Amniotic stem cell (primary cell): ENCODE measurements around the gene DOCK4.
"Not testable (repeated sequence)": the region's sequence is repeated elsewhere in the genome, so short reads cannot be mapped to it uniquely, and the experiment has no call there.

Source experiments
- DNase-seq: peaks from one replicate; lab custom pipeline; 2025; lab: John Stamatoyannopoulos, UW

Gene DOCK4

DNA sequence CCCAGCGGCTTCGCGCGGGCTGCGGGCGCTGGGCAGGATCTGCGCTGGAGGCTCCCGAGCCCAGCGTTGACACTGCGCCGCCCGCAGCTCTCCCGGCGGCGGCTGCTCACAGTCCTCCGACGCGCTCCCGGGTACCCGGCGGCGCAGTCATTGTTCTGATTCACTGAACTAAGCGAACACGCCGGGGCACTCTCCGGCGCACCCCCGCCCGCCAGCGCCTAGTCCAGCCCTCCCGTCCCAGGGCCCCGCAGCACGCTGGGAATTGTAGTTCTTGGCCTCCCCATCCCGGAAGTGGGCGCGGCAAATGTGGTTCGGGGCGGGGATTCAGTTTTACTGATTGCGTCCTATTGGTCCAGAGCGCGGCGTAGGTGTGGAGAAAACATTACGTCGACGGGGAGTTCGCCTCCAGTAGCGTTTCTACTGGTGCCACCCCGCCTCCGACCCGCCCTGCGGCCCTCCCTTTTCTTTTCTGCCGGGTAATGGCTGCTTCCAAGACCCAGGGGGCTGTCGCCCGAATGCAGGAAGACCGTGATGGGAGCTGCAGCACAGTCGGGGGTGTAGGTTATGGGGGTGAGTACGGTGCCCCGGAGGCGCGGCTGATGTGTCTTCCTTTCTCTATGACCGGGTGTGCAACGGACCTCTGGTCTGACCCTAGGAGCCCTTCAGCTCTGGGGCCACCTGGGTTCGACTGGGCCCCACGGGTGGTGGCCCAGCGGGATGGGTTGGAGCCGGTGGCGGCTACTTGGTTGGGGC, at the start of gene DOCK4, which contains the start of gene ZNF277:
Gene DOCK4, minus strand, starts transcription at position 162 of the 753 bp plus-strand sequence. CDS start 261 bp downstream, outside the sequence.
Gene ZNF277, plus strand, starts transcription at position 458 of the 753 bp plus-strand sequence. Its CDS starts 22 bp downstream, at position 480.
- peak; percentile 99 for DNase-seq

DNA sequence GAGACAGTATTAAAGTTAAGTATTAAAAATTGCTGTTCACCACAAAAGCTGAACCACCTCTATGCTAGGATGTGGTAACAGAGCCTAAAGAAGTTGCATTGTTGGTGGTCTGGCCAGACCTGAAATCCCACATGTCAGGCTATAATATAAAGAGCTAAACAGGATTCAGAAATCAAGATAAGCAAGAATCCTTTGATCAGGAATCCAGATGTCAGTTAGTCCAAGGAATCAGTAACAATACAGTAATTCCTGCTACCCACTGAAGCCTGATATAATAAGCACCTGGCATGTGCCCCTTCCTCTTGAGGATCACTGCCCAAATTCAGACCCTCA, 49.2 kb upstream of the DOCK4 start:
- DNase-seq = no peak

- DNase-seq = no peak
Observed at GRCh38 chr7:112254709-112255387, 48.6 kb upstream of the DOCK4 start.

DNA sequence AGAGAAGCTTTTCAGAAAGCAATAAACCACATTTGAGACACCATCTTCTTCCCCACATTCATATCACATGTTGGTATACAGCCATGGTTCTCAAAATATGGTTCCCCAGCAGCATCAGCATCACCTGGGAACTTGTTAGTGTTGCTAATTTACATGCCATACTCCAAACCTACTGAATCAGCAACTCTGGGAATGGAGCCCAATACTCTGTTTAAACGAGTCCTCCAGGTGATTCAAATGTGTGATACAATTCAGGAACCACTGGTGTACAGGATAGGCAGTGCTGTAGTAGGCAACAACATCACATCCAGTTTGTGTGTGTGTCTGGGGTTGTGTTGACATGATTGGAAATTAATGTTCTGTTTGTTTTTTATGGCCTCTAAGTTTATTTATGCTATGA, 48.0 kb upstream of the DOCK4 start:
- no peak for DNase-seq

- DNase-seq = no peak
Observed at GRCh38 chr7:112252691-112253090, 46.5 kb upstream of the DOCK4 start.

GRCh38 chr7:112252141-112252540, 45.9 kb upstream of the DOCK4 start:
- no peak for DNase-seq

DNA sequence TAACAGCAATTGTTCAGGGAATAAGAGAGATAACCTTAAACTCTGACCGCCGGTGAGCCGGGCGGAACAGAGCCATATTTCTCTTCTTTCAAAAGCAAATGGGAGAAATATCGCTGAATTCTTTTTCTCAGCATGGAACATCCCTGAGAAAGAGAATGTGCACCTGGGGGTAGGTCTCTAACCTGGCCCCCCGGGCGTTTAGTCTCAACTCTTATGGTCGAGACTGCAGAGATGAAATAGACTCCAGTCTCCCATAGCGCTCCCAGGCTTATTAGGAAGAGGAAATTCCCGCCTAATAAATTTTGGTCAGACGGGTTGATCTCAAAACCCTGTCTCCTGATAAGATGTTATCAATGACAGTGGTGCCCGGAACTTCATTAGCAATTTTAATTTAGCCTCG, 43.8 kb upstream of the DOCK4 start:
- DNase-seq = not testable (repeated sequence)

DNA sequence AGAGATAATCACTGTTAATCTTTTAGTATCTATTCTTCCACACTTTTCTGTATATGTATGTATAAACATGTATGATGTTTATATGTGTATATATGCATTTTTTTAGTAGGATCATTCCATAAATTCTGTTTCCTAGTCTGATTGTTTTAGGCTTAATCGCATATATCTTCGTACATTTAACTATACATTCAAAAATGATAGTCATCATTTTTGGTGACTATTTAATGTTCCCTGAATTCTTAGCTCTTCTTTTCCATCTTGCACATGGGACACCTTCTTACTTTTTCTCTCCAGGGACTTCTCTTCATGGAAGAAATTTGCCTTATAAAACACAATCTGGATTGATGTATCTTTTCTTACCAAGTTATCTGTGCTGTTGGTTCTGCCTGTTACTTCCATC, 42.4 kb upstream of the DOCK4 start:
- DNase-seq = no peak

DNA sequence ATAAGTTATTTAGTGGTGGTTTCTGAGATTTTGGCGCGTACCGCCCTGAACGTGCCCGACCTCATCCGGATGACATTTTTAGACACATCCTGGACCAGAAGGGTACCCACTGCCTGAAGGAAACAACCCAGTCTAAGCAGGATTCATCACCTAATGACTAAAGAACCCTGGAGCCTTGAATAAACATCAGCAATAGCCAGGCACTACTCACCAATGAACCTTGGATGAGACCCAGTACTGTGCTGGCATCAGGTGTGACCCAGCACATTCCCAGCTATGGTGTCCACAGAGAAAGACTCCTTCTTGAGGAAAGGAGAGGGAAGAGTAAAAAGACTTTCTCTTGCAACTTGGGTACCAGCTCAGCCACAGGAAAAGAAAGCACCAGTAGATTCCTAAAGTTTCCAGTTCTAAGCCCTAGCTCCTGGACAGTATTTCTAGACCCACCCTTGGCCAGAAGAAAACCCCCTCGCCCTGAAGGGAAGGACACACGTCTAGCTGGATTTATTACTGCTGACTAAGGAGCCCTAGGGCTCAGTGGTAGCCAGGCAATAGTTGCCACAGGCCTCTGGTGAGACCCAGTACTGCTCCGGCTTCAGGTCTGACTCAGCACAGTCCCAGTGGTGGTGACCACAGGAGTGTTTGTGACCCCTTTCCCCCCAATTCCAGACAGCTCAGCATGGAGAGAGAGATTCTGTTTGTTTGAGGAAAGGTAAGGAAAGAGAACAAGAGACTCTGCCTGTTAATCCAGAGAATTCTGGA, 32.8 kb upstream of the DOCK4 start:
- DNase-seq = no peak

DNA sequence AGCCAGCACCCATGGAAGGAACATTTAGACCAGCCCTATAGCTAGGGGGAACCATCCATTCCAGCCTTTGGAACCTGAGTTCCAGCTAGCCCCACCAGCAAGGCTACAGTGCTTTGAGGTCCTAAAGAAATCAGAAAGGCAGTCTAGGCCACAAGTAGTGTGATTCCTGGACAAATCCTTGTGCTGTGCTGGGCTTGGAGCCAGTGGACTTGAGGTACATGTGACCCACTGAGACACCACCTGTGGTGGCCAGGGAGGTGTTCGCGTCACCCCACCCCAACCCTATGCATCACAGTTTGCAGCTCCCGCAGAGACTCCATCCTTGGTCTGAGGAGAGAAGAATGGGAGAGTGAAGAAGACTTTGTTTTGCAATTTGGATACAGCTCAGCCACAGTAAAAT, 32.1 kb upstream of the DOCK4 start:
- no peak for DNase-seq

- DNase-seq = no peak
Observed at GRCh38 chr7:112236597-112236996, 30.4 kb upstream of the DOCK4 start.

DNA sequence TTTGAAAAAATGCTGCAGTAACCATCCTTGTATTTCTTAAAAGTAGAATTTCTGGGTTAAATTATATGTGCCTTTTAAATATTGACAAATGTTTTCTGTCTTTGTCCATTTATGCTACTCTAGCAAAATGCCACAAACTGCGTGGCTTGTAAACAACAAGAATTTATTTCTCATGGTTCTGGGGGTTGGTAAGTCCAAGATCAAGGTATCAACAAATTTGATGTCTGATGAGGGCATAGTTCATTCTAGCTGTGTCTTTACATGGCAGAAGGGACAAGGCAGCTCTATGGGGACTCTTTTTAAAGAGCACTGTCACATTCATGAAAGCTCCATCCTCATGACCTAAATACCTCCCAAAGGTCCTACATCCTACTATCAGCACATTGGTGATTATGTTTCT, 27.9 kb upstream of the DOCK4 start:
- no peak for DNase-seq

DNA sequence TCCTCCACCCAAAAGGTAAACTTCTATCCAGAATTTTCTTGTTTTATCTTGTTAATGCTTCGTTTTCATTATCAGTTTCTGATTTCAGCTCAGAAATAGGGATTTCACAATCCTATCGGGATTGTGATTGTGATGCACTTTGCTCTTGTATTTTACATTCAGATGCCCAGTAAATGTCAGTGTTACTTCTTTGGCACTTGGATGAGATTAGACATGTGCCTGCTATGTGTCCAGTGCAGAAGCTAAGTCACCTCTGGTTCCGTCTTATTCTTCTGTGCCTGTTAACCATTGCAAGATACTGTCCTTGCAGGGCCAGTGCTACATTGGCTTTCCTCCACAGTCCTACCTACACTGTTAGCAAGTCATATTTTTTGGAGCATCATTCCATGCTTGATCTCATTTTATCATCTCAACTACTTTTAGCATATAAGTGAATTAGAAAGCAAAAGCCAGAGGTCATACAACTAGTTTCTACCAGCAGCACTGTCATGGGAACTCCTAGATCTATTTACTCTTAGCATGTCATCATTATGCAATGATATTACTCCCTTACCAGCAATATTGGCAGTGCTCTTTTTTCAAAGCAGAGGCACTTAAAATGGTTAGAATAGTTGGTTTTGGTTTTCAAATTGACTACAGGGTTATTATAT, 27.0 kb upstream of the DOCK4 start:
- DNase-seq = no peak

DNA sequence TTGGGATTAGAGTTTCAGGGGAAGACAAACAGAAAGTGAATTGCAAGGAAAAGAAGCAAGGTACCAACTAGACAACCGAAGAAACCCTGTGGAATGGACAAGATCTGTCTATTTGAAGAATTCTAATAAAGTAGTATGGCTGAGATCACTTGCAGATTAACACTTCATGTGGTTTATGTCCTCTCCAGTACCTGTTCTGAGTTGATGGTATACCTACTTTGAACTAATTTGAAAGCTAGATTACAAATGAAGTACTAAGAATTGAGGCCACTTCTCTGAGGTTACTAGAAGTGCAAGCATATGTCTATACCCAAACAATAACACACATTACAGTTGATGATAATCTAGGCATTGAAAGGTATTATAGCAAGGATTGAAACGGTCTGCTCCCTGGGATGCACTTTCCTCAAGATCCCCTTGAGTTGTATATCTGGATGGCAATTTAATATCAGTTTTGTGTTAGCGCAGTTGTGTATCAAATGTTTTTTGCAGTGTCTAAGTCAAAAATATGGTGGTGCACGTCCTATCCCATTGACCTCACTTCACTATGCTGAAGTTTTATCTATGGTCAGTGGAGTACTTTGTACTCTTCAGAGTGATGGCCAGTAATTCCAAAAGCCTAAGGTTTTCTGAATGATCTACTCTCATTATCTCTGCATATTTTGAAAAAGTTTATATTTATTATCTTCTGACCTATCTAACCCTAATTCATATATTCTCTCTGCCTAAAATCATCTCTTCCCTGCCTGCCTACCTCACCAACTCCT, 26.2 kb upstream of the DOCK4 start:
- no peak for DNase-seq

DNA sequence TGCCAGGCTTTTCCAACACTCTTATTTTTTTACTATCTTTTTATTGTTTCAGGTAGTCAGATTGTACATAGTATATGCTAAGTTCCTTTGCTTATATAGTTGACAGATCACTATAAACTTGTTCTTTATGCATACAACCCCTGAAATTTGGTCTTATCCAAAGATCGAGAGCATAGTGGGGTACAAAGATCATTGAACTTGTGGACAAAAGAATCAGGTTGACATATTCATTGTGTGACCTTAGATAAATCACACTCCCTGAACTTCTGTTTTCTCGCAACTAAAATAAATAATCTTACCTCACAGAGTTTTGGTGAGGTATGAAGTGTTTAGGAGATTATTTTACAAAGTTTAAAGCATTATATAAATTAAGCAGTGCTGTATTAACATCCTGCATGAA, 22.4 kb upstream of the DOCK4 start:
- no peak for DNase-seq

GRCh38 chr7:112226701-112227276, 20.6 kb upstream of the DOCK4 start:
- DNase-seq = no peak

DNA sequence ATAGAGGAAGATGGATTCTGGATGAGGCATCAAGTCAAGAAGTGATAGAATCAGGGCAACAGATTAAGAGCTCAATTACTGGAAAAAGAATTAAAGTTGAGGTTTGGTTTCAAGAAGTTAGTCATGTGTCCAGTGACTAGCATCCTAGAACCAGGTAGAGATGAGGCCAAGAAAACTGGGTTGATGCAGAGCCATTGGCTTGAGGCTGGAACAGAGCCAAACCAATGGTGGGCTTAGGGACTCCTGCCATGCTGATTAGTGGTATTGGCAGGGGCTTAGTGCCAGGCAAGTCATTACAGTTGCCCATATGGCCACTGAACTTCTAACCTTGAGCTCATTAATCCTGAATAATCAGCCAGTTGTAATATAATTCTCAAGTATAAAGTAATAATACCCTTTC, 18.8 kb upstream of the DOCK4 start:
- no peak for DNase-seq

DNA sequence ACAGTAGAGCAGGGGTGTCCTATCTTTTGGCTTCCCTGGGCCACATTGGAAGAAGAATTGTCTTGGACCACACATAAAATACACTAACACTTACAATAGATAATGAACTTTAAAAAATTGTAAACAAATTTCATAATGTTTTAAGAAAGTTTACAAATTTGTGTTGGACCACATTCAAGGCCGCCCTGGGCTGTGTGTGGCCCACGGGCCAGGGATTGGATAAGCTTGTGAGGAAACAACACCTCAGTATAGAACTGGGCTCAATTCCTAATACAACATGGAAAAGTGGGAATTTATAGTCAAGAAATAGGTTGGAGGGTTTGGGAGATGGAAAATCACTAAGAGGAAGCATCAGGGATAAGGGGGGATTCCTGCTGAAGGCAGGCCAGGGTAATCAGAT, 18.0 kb upstream of the DOCK4 start:
- DNase-seq = no peak

GRCh38 chr7:112223310-112223709, 17.1 kb upstream of the DOCK4 start:
- no peak for DNase-seq

DNA sequence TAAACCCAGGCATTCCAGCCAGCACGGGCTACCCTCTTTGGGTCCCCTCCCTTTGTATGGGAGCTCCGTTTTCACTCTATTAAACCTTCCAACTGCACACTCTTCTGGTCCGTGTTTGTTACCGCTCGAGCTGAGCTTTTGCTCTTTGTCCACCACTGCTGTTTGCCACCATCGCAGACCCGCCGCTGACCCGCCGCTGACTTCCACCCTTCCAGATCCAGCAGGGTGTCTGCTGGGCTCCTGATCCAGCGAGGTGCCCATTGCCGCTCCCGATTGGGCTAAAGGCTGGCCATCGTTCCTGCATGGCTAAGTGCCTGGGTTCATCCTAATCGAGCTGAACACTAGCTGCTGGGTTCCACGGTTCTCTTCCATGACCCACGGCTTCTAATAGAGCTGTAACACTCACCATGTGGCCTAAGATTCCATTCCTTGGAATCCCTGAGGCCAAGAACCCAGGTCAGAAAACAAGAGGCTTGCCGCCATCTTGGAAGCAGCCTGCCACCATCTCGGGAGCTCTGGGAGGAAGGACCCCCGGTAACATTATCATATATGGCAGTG, 14.8 kb upstream of the DOCK4 start:
- no peak for DNase-seq

DNA sequence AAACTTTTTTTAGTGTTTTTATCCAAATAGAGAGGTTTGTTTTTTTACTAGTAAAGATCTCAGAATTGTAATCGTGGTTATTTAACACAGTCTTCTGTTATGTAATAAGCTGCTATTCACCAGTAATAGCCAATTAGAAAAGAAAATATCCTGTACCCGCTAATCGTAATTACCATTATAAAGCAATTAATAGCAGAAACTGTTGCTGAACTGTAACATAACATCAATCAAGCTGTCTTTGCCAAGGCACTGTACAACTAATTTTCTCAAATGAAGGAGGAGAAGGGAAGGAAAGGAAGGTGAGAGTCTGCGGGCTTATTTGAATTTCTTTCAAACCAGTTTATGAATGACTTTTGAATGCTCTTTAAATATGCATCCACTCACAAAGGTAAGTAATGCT, 9.6 kb upstream of the DOCK4 start:
- no peak for DNase-seq
